GM19324 (cell line): ENCODE results near the gene CKM.
"Not testable (repeated sequence)": the region's sequence is repeated elsewhere in the genome, so short reads cannot be mapped to it uniquely, and the experiment has no call there.

Source experiments
- ATAC-seq: cut with Tn5 transposase; IDR thresholded peaks from one replicate; pipeline ENCODE4 v1.9.1; 2021; ENCODE audit warnings: mild to moderate bottlenecking, moderate library complexity; ENCODE audit not compliant: unreplicated experiment, low FRiP score

The CKM gene

GRCh38 chr19:45350477-45351058 is 27.9 kb upstream of the CKM start:
- ATAC-seq, result no peak

GRCh38 chr19:45349430-45349941 is 26.8 kb upstream of the CKM start:
- ATAC-seq, result no peak

- ATAC-seq, result no peak
These were observed 26.4 kb upstream of the CKM start for GRCh38 chr19:45349126-45349415.

- no peak for ATAC-seq
These were observed 25.9 kb upstream of the CKM start for GRCh38 chr19:45348367-45349125.

GRCh38 chr19:45347570-45348366 is 25.1 kb upstream of the CKM start:
- no peak for ATAC-seq

- no peak for ATAC-seq
These were observed 23.8 kb upstream of the CKM start for GRCh38 chr19:45346449-45346848.

GRCh38 chr19:45345506-45345860 is 22.8 kb upstream of the CKM start:
- no peak for ATAC-seq

GRCh38 chr19:45344621-45345505 is 22.2 kb upstream of the CKM start:
- ATAC-seq, result no peak

GRCh38 chr19:45342911-45343310 is 20.2 kb upstream of the CKM start:
- ATAC-seq, result no peak

GRCh38 chr19:45340899-45341453 is 18.3 kb upstream of the CKM start:
- ATAC-seq, result no peak

- ATAC-seq, result no peak
These were observed 17.7 kb upstream of the CKM start, which contains the start of gene KLC3 for GRCh38 chr19:45340232-45340898. TSS of gene KLC3 (plus strand) at chr19:45340750. CDS start at chr19:45345542, 4,792 bp downstream.

GRCh38 chr19:45339629-45340028 is 17.0 kb upstream of the CKM start:
- ATAC-seq, result no peak

GRCh38 chr19:45336696-45337251 is 14.1 kb upstream of the CKM start:
- no peak for ATAC-seq

- ATAC-seq, result not testable (repeated sequence)
These were observed 12.2 kb upstream of the CKM start for GRCh38 chr19:45334881-45335280.

GRCh38 chr19:45333609-45334303 is 11.1 kb upstream of the CKM start:
- no peak for ATAC-seq

- no peak for ATAC-seq
These were observed 8.7 kb upstream of the CKM start for GRCh38 chr19:45331411-45331810.

- no peak for ATAC-seq
These were observed 4.9 kb upstream of the CKM start for GRCh38 chr19:45327404-45328143.

- ATAC-seq, result no peak
These were observed 1.8 kb upstream of the CKM start for GRCh38 chr19:45324349-45324907.
